K562 (cell line): Measurements from ENCODE around the gene HMGN2. TPM values are rescaled to one million over a fixed set of nuclear protein-coding genes. Genes with fewer than 3 reads are reported as not detected.

Experiments used
- ATAC-seq: fragments of 200-7000 bp; cut with Tn5 transposase; 3 replicates; pipeline ENCODE4 v1.9.1; 2020; ENCODE audit warnings: moderate library complexity
- BruUV-seq: library from RNA; stranded (reverse); fragments of 400-500 nt; replicated peaks from 2 replicates; lab custom pipeline; 2021; lab: Mats Ljungman, UMichigan
- CTCF ChIA-PET: fragments of 300-600 bp; formaldehyde crosslinking; extraction: SDS; loops from one replicate; lab custom pipeline; 2021; ENCODE audit warnings: low intra/inter-chr PET ratio; lab: Yijun Ruan, JAX
- POLR2A ChIA-PET: fragments of 300-600, 350-650 bp; sonication (Branson Sonifier 250); formaldehyde crosslinking; extraction: SDS; loops from one replicate; lab custom pipeline; 2021; ENCODE audit warnings: antibody characterized with exemption, inconsistent platforms; lab: Yijun Ruan, JAX
- DNase-seq, 4 experiments: peaks; one replicate each; pipeline versions ENCODE4 v3.0.0 to v3.0.0-alpha.2; 2011 to 2018; ENCODE audit warnings: low spot score in 3 of 4, mixed read lengths in 3 of 4; ENCODE audit errors: extremely low read depth in 1 of 4
- FAIRE-seq: peaks from 2 replicates; lab custom pipeline; 2011; peaks lifted over from hg19 to GRCh38; lab: Jason Lieb, UNC
- H2AFZ ChIP-seq: 2 replicates; pipeline ENCODE4 v1.6.0; 2011; ENCODE audit warnings: low read depth, low read length, control low read depth, inconsistent platforms
- H3K27ac ChIP-seq: fragments of 200-600 bp; 3 replicates; pipeline ENCODE4 v1.8.0; 2011; ENCODE audit warnings: low read depth, mild to moderate bottlenecking, control low read depth, inconsistent platforms, low read length, moderate library complexity, mixed read lengths; ENCODE audit errors: extremely low read depth
- H3K27me3 ChIP-seq, 2 experiments: fragments of 300-600 bp in 1 of 2; 2 replicates in 1 of 2; 3 replicates in 1 of 2; pipeline versions ENCODE4 v1.6.0 to v1.8.0; 2011; ENCODE audit warnings: inconsistent platforms in 2 of 2, low read length in 2 of 2, mild to moderate bottlenecking in 1 of 2, mixed read lengths in 1 of 2, moderate library complexity in 1 of 2; ENCODE audit not compliant: control insufficient read depth in 2 of 2, insufficient read depth in 2 of 2
- H3K36me3 ChIP-seq: fragments of 300-600 bp; 3 replicates; pipeline ENCODE4 v1.8.0; 2011; ENCODE audit warnings: mild to moderate bottlenecking, low read length, inconsistent platforms; ENCODE audit not compliant: control insufficient read depth, insufficient read depth
- H3K4me1 ChIP-seq, 2 experiments: fragments of 200-600 bp in 1 of 2; replicated peaks in 1 of 2; 2 replicates in 1 of 2; 3 replicates in 1 of 2; pipeline versions ENCODE4 v1.5.1 to v1.8.0; 2011; ENCODE audit warnings: inconsistent platforms in 2 of 2, low read length in 2 of 2, mild to moderate bottlenecking in 1 of 2, mixed read lengths in 1 of 2, moderate library complexity in 1 of 2; ENCODE audit not compliant: control insufficient read depth in 2 of 2, insufficient read depth in 2 of 2
- H3K4me2 ChIP-seq: 2 replicates; pipeline ENCODE4 v1.6.1; 2011; ENCODE audit warnings: low read length, control low read depth, inconsistent platforms, mixed read lengths; ENCODE audit not compliant: insufficient read depth
- H3K4me3 ChIP-seq: fragments of 200-600 bp; sonication (generic), shearing (Covaris generic); 2 replicates; pipeline ENCODE4 v1.5.1; 2016; ENCODE audit warnings: control low read depth, inconsistent platforms
- H3K79me2 ChIP-seq: fragments of 200-600 bp; 3 replicates; pipeline ENCODE4 v1.8.0; 2011; ENCODE audit warnings: low read length, inconsistent platforms; ENCODE audit not compliant: control insufficient read depth, insufficient read depth
- H3K9ac ChIP-seq, 2 experiments: 2 replicates each; pipeline versions ENCODE4 v1.6.0 to v1.6.1; 2011; ENCODE audit warnings: low read depth in 2 of 2, low read length in 2 of 2, control low read depth in 1 of 2, inconsistent platforms in 1 of 2, mild to moderate bottlenecking in 1 of 2, mixed read lengths in 1 of 2; ENCODE audit not compliant: insufficient read depth in 1 of 2
- H3K9me1 ChIP-seq: one replicate; pipeline ENCODE4 v1.6.0; 2011; ENCODE audit warnings: inconsistent platforms, mild to moderate bottlenecking, low read length, moderate library complexity; ENCODE audit not compliant: control insufficient read depth, insufficient read depth
- H3K9me3 ChIP-seq: replicated peaks from 2 replicates; pipeline ENCODE4 v1.5.1; 2011; ENCODE audit warnings: low read depth, low read length, inconsistent platforms; ENCODE audit not compliant: control insufficient read depth, insufficient read depth
- H4K20me1 ChIP-seq: replicated peaks from 2 replicates; pipeline ENCODE4 v1.6.1; 2011; ENCODE audit warnings: low read length, inconsistent platforms, mixed read lengths; ENCODE audit not compliant: control insufficient read depth, insufficient read depth
- CBFB ChIP-seq: sonication (generic); formaldehyde crosslinking; IDR thresholded peaks from 2 replicates; pipeline ENCODE4 v1.4.0; 2020; ENCODE audit warnings: mild to moderate bottlenecking, missing genetic modification reagents
- DACH1 ChIP-seq: fragments of 450-650 bp; IDR thresholded peaks from 2 replicates; pipeline ENCODE4 v1.6.1; 2018; ENCODE audit not compliant: partially characterized antibody
- FOXK1 ChIP-seq: sonication (generic); formaldehyde crosslinking; IDR thresholded peaks from 2 replicates; pipeline ENCODE4 v1.8.0; 2022; ENCODE audit warnings: missing genetic modification reagents, mild to moderate bottlenecking, borderline replicate concordance
- HDAC1 ChIP-seq, 2 experiments: fragments of 450-650 bp; IDR thresholded peaks; 2 replicates each; pipeline ENCODE4 v1.6.1; 2016 to 2017; ENCODE audit warnings: inconsistent platforms in 1 of 2, mild to moderate bottlenecking in 1 of 2, moderate library complexity in 1 of 2
- HMGN3 ChIP-seq: IDR thresholded peaks from 2 replicates; pipeline ENCODE4 v1.6.1; 2011; ENCODE audit warnings: borderline replicate concordance, low read depth, mild to moderate bottlenecking, mixed read lengths, low read length; ENCODE audit not compliant: insufficient read length; ENCODE audit errors: extremely low read depth
- LCOR ChIP-seq: sonication (generic); formaldehyde crosslinking; IDR thresholded peaks from 2 replicates; pipeline ENCODE4 v1.8.0; 2022; ENCODE audit warnings: mild to moderate bottlenecking, missing genetic modification reagents
- MEIS2 ChIP-seq: fragments of 450-650 bp; IDR thresholded peaks from 2 replicates; pipeline ENCODE4 v1.6.1; 2014; ENCODE audit warnings: mild to moderate bottlenecking; ENCODE audit not compliant: partially characterized antibody
- POLR3A ChIP-seq: IDR thresholded peaks from 2 replicates; pipeline ENCODE4 v1.6.1; 2011; ENCODE audit warnings: borderline replicate concordance, mild to moderate bottlenecking, moderate library complexity; ENCODE audit not compliant: insufficient read length, insufficient read depth; ENCODE audit errors: extremely low read depth
- SMAD1 ChIP-seq: fragments of 150-350 bp; IDR thresholded peaks from 2 replicates; pipeline ENCODE4 v1.6.1; 2014; ENCODE audit warnings: low read length, low read depth; ENCODE audit not compliant: partially characterized antibody
- TGIF2 ChIP-seq: sonication (generic); formaldehyde crosslinking; IDR thresholded peaks from 2 replicates; pipeline ENCODE4 v1.8.1; 2022; ENCODE audit warnings: mild to moderate bottlenecking, missing genetic modification reagents, moderate library complexity
- ZNF274 ChIP-seq: IDR thresholded peaks from 2 replicates; pipeline ENCODE4 v1.6.1; 2011; ENCODE audit warnings: low read depth, mild to moderate bottlenecking, low read length, moderate library complexity, borderline replicate concordance
- ZSCAN32 ChIP-seq: fragments of 450-650 bp; formaldehyde crosslinking; IDR thresholded peaks from 2 replicates; pipeline ENCODE4 v1.4.0; 2020; ENCODE audit warnings: mild to moderate bottlenecking, moderate library complexity
- WGBS: fragments of 100-300 bp; shearing (Covaris generic); methylation state at CpG from one replicate; pipeline ENCODE4 v1.1.6; 2016; ENCODE audit warnings: low coverage, mixed read lengths; ENCODE audit not compliant: insufficient coverage; ENCODE audit errors: missing lambda C conversion rate; 5-methylcytosine and 5-hydroxymethylcytosine counted together
- in situ Hi-C: fragments of 300-500 bp; cut with MboI; formaldehyde crosslinking; loops from 4 replicates; pipeline ENCODE4 v1.15.0; 2018; ENCODE audit warnings: inconsistent platforms, mixed read lengths
- intact Hi-C: fragments of 100-400 bp; cut with micrococcal nuclease; formaldehyde crosslinking; loops from 2 replicates; pipeline ENCODE4 v1.14.2; 2022
- polyA plus RNA-seq, 8 experiments: library from polyadenylated mRNA; depleted of rRNA in 4 of 8; stranded (reverse) in 5 of 8; unstranded in 3 of 8; fragments of >200 nt; fragmentation: Nextera tagmentation in 2 of 8; fragmentation: Illumina TruSeq in 1 of 8; extraction: Ambion mirVana in 2 of 8; extraction: Trizol in 1 of 8; gene quantifications; 2 replicates each; pipeline versions ENCODE4 v1.2.1 to v1.2.3, GENCODE V29; 2011 to 2014; ENCODE audit warnings: inconsistent platforms in 1 of 8, missing spikeins in 1 of 8
- total RNA-seq, 7 experiments: library from RNA; depleted of rRNA in 6 of 7; stranded (reverse); fragments of >200 nt in 6 of 7; fragmentation: Illumina TruSeq in 2 of 7; extraction: Trizol in 2 of 7; gene quantifications; 2 replicates each; pipeline versions ENCODE4 v1.2.1 to v1.2.3, GENCODE V29; 2011 to 2021; ENCODE audit warnings: low replicate concordance in 1 of 7
- TF ChIP-seq, protein P1 (sequence below): sonication (generic); formaldehyde crosslinking; IDR thresholded peaks from 2 replicates; pipeline ENCODE4 v1.8.1; 2023; ENCODE audit warnings: mild to moderate bottlenecking, missing genetic modification reagents, moderate library complexity
- TF ChIP-seq, protein P2 (sequence below), 2 experiments: fragments of 450-650 bp; conservative IDR thresholded peaks; 2 replicates each; pipeline ENCODE4 v1.6.1; 2017; ENCODE audit warnings: mild to moderate bottlenecking in 2 of 2, moderate library complexity in 2 of 2
- TF ChIP-seq, protein P3 (sequence below): fragments of 450-650 bp; IDR thresholded peaks from one replicate; pipeline ENCODE4 v1.6.1; 2018; ENCODE audit warnings: mild to moderate bottlenecking, moderate library complexity; ENCODE audit not compliant: partially characterized antibody

HMGN2 gene
- total and polyA plus RNA-seq, 9 of the 15 experiments (the other 6 are each of a cell fraction or from before 2014, with no cell fraction given) = 370 to 1,354 (median 965) TPM

DNA sequence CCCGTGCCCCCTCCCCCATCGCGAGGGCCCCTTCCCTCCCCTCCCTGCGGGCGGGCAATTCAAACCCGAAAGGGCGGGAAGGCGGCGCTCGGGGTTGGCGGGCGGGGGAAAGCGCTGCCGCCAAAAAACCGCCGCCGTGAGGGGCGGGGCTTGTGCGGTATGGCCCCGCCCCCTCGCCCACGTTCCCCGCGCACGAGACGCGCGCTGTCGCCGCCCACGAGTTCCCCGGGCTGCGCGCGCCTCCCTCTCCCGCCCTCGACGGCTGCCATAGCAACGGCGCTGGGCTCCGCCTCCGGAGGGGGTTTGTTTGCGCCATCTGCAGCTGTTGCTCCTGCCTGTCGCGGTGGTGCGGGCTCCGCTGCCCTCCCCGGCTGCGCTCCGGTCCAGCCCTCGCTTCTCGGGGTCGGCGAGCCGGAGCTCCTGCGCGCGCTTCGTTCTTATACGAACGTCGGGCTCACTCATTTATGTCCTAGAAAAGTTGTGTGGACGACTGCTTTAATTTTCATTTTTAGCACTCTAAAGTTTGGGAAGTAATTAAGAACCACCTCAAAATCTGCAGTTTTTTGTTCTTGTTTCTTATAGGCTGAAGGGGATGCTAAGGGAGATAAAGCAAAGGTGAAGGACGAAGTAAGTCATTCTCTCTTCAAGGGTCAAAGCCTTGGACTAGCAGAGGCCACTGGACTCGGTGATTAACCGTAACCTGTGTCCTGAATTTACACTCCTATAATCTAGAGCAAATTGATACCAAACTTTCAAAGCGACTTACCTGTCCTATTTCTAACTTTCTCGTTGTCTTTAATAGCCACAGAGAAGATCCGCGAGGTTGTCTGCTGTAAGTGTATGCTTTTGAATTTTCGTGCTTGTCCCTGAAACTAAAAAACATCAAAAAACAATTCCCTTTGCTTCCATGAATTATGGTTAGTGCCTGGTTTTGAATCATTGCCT is 933 bp downstream of the HMGN2 start:
- POLR2A ChIA-PET = interaction anchor here (0.5 to 3.8 kb wide), 14 partner anchors 10 to 968 kb away, joined by 3 to 32 read pairs (median 3); partner anchors contain the start of gene DHDDS
- H3K9me1 ChIP-seq = no peaks in the 10 kb centered on the region
- peaks cover 28% of the 10 kb centered on the region for H3K79me2 ChIP-seq
- peaks cover 60% of the 10 kb centered on the region for H3K36me3 ChIP-seq
- 1% methylated on average over 50 of the region's 71 CpGs for WGBS
- CTCF ChIA-PET = no interaction called here
- no peaks in the 10 kb centered on the region for H3K27me3 ChIP-seq
- in situ Hi-C loops (no loop called here), intact Hi-C loops (no loop called here)
- no TSS peak for BruUV-seq
- ATAC-seq (peak; percentile 80), DNase-seq (peak; percentile 98 to 99 (median 98)), FAIRE-seq (peak; percentile 62)
- peak overlapping the region; percentile 100 for H3K27ac ChIP-seq
- peaks cover 16% of the 10 kb centered on the region for H4K20me1 ChIP-seq
- no peak overlapping the region for H2AFZ ChIP-seq
- H3K4me1 ChIP-seq = peaks cover 29 to 30% of the 10 kb centered on the region in 2 experiments; a peak in 4 of 5 replicates
- H3K4me2 ChIP-seq = peak overlapping the region; percentile 90
- no peaks in the 10 kb centered on the region for H3K9me3 ChIP-seq
- H3K9ac ChIP-seq = peak overlapping the region; percentile 98 to 99
- peak overlapping the region; percentile 95 for H3K4me3 ChIP-seq
- TF ChIP-seq LCOR (CRISPR knock-in tag) = peak; percentile 76
- TF ChIP-seq FOXK1 (CRISPR knock-in tag) = no peak
- peak in 1 of 2 experiments; percentile 93; a peak in 2 of 4 replicates for TF ChIP-seq HDAC1 (IDR thresholded peaks at IDR 0.05)
- TF ChIP-seq, protein P1, sequence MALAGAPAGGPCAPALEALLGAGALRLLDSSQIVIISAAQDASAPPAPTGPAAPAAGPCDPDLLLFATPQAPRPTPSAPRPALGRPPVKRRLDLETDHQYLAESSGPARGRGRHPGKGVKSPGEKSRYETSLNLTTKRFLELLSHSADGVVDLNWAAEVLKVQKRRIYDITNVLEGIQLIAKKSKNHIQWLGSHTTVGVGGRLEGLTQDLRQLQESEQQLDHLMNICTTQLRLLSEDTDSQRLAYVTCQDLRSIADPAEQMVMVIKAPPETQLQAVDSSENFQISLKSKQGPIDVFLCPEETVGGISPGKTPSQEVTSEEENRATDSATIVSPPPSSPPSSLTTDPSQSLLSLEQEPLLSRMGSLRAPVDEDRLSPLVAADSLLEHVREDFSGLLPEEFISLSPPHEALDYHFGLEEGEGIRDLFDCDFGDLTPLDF (CRISPR knock-in tag) = peak; percentile 99
- peak; percentile 39 for TF ChIP-seq SMAD1
- peak; percentile 52; the same call in 1 of the 2 replicates for TF ChIP-seq ZNF274
- no peak; the same call in 1 of the 2 replicates for TF ChIP-seq TGIF2 (CRISPR knock-in tag)
- no peak for TF ChIP-seq POLR3A
- TF ChIP-seq HMGN3 = peak; percentile 96
- no peak for TF ChIP-seq CBFB (CRISPR knock-in tag)
- TF ChIP-seq, protein P2, sequence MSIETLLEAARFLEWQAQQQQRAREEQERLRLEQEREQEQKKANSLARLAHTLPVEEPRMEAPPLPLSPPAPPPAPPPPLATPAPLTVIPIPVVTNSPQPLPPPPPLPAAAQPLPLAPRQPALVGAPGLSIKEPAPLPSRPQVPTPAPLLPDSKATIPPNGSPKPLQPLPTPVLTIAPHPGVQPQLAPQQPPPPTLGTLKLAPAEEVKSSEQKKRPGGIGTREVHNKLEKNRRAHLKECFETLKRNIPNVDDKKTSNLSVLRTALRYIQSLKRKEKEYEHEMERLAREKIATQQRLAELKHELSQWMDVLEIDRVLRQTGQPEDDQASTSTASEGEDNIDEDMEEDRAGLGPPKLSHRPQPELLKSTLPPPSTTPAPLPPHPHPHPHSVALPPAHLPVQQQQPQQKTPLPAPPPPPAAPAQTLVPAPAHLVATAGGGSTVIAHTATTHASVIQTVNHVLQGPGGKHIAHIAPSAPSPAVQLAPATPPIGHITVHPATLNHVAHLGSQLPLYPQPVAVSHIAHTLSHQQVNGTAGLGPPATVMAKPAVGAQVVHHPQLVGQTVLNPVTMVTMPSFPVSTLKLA (conservative IDR thresholded peaks at IDR 0.05) = peak; percentile 85 to 96
- TF ChIP-seq ZSCAN32 (CRISPR knock-in tag) = no peak
- peak; percentile 92 for TF ChIP-seq DACH1
- TF ChIP-seq, protein P3, sequence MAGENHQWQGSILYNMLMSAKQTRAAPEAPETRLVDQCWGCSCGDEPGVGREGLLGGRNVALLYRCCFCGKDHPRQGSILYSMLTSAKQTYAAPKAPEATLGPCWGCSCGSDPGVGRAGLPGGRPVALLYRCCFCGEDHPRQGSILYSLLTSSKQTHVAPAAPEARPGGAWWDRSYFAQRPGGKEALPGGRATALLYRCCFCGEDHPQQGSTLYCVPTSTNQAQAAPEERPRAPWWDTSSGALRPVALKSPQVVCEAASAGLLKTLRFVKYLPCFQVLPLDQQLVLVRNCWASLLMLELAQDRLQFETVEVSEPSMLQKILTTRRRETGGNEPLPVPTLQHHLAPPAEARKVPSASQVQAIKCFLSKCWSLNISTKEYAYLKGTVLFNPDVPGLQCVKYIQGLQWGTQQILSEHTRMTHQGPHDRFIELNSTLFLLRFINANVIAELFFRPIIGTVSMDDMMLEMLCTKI = no peak
- peak; percentile 77 for TF ChIP-seq MEIS2
